HS-5 (cell line): Measurements from ENCODE around the gene NBDY.
"Not testable (repeated sequence)": the region's sequence is repeated elsewhere in the genome, so short reads cannot be mapped to it uniquely, and the experiment has no call there.

Experiments
- DNase-seq: peaks from one replicate; pipeline ENCODE4 v3.0.0-alpha.2; 2012; ENCODE audit warnings: low read depth

Gene NBDY

GRCh38 chrX:56764153-56764974 is 35.3 kb downstream of the NBDY start:
- DNase-seq: peak; percentile 28

GRCh38 chrX:56764975-56765791 is 36.1 kb downstream of the NBDY start:
- DNase-seq: no peak

- DNase-seq: no peak
Observed at GRCh38 chrX:56765811-56766553, 36.9 kb downstream of the NBDY start.

GRCh38 chrX:56766554-56767347 is 37.7 kb downstream of the NBDY start:
- DNase-seq: no peak

- not testable (repeated sequence) for DNase-seq
Observed at GRCh38 chrX:56767348-56768119, 38.5 kb downstream of the NBDY start.

GRCh38 chrX:56768120-56768660 is 39.1 kb downstream of the NBDY start:
- not testable (repeated sequence) for DNase-seq

- DNase-seq: not testable (repeated sequence)
Observed at GRCh38 chrX:56772675-56773521, 43.9 kb downstream of the NBDY start.

GRCh38 chrX:56773522-56774060 is 44.5 kb downstream of the NBDY start:
- DNase-seq: not testable (repeated sequence)

- DNase-seq: not testable (repeated sequence)
Observed at GRCh38 chrX:56778099-56778923, 49.3 kb downstream of the NBDY start.

- DNase-seq: not testable (repeated sequence)
Observed at GRCh38 chrX:56778924-56779468, 50.0 kb downstream of the NBDY start.

- not testable (repeated sequence) for DNase-seq
Observed at GRCh38 chrX:56780681-56781649, 51.9 kb downstream of the NBDY start.

GRCh38 chrX:56782352-56782751 is 53.3 kb downstream of the NBDY start:
- no peak for DNase-seq

GRCh38 chrX:56782791-56783449 is 53.9 kb downstream of the NBDY start:
- no peak for DNase-seq

GRCh38 chrX:56783450-56783831 is 54.4 kb downstream of the NBDY start:
- no peak for DNase-seq

- no peak for DNase-seq
Observed at GRCh38 chrX:56783996-56784620, 55.1 kb downstream of the NBDY start.

- no peak for DNase-seq
Observed at GRCh38 chrX:56784666-56785065, 55.6 kb downstream of the NBDY start.
